ENCODE measurements around the gene PCDHGB3.
"Not testable (repeated sequence)": the region's sequence is repeated elsewhere in the genome, so short reads cannot be mapped to it uniquely, and the experiment has no call there.

Gene PCDHGB3

DNA sequence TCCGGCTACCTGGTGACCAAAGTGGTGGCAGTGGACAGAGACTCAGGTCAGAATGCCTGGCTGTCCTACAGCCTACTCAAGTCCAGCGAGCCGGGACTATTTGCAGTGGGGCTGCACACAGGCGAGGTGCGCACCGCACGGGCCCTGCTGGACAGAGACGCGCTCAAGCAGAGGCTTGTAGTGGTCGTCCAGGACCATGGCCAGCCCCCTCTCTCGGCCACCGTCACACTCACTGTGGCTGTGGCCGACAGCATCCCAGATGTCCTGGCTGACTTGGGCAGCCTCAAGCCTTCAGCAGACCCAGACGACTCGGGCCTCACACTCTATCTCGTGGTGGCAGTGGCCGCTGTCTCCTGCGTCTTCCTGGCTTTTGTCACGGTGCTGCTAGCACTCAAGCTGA, 13.1 kb upstream of the PCDHGB3 start:
- no peak for DNase-seq (ENCODE audit: low read depth, low spot score)

DNA sequence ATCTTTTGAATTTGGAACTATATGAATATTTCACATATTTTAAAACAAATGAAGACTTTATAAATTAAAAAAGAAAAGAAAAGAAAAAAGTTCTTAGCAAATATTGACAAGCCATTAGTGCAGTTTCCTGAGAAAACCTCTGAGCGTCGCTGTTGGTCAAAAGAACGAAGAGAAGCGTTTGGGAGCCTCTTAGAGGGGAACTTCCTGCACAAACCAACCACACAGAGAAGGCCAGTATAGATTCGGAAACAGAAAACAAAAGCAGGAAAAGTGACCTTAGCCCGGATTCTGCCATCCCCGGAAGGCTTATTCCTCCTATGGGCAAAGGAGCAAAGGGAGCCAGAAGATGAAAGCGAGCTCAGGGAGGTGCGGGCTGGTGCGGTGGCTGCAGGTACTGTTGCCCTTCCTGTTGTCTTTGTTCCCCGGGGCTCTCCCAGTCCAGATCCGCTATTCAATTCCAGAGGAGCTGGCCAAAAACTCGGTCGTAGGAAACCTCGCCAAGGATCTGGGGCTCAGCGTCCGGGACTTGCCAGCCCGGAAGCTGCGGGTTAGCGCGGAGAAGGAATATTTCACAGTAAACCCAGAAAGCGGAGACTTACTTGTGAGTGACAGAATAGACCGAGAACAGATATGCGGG, 10.1 kb upstream of the PCDHGB3 start, which contains the start of gene PCDHGB2:
PCDHGB2 (plus strand) TSS at position 205 of the 637 bp plus-strand sequence; CDS start at position 347, 142 bp downstream.
- DNase-seq (ENCODE audit: low read depth, low spot score), result no peak

DNA sequence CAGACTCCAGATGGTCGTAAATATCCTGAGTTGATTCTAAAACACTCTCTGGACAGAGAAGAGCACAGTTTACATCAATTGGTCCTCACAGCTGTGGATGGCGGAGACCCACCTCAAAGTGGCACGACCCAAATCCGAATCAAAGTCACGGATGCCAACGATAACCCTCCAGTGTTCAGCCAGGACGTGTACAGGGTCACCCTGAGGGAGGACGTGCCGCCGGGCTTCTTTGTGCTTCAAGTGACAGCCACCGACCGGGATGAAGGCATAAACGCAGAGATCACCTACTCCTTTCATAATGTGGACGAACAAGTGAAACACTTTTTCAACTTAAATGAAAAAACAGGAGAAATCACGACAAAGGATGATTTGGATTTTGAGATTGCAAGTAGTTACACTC, 9.4 kb upstream of the PCDHGB3 start:
- DNase-seq (ENCODE audit: low read depth, low spot score), result no peak

DNA sequence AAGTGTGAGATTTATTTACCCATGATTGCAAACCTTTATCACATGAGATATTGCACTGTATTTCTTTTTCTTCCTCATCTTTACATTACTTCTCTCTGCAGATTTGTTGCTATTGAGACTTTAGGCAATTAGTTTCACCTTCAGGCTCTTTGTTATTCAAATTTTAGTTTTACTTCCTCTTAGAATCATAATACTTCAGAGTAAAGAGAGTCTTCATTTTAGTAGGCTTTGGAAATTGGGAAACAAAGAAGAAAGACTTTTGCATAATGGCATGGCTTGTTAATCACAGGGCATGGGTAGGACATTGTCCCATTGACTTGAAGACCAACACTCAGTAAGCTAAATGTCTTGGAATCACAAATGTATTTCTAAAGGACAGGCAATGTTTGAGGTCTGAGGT, 7.3 kb upstream of the PCDHGB3 start:
- no peak for DNase-seq (ENCODE audit: low read depth, low spot score)

GRCh38 chr5:141363952-141364660, 5.9 kb upstream of the PCDHGB3 start, which contains the start of gene PCDHGA5:
TSS of gene PCDHGA5 (plus strand) at chr5:141364162. CDS start at chr5:141364331, 169 bp downstream.
- DNase-seq (ENCODE audit: low read depth, low spot score), result no peak

- DNase-seq (ENCODE audit: low read depth, low spot score), result no peak
Measured at GRCh38 chr5:141366016-141366896, 3.8 kb upstream of the PCDHGB3 start.

- no peak for DNase-seq (ENCODE audit: low read depth, low spot score)
Measured at GRCh38 chr5:141371572-141372475, 1.8 kb downstream of the PCDHGB3 start.

GRCh38 chr5:141373673-141374317, 3.8 kb downstream of the PCDHGB3 start, which contains the start of gene PCDHGA6:
TSS of gene PCDHGA6 (plus strand) at chr5:141373891. CDS start at chr5:141374084, 193 bp downstream.
- DNase-seq (ENCODE audit: low read depth, low spot score), result no peak

- DNase-seq (ENCODE audit: low read depth, low spot score), result no peak
Measured at GRCh38 chr5:141374627-141375026, 4.6 kb downstream of the PCDHGB3 start.

DNA sequence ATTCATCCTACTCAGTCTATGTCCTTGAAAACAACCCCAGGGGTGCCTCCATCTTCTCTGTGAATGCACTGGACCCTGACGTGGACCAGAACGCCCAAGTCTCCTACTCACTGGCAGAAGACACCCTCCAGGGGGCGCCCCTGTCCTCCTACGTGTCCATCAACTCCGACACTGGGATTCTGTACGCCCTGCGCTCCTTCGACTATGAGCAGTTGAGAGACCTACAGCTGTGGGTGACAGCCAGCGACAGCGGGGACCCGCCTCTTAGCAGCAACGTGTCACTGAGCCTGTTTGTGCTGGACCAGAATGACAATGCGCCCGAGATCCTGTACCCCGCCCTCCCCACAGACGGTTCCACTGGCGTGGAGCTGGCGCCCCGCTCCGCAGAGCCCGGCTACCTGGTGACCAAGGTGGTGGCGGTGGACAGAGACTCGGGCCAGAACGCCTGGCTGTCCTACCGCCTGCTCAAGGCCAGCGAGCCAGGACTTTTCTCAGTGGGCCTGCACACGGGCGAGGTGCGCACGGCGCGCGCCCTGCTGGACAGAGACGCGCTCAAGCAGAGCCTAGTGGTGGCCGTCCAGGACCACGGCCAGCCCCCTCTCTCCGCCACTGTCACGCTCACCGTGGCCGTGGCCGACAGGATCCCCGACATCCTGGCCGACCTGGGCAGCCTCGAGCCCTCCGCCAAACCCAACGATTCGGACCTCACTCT, 5.6 kb downstream of the PCDHGB3 start:
- DNase-seq (ENCODE audit: low read depth, low spot score), result not testable (repeated sequence)

GRCh38 chr5:141382469-141383294, 12.6 kb downstream of the PCDHGB3 start, which contains the start of gene PCDHGA7:
TSS of gene PCDHGA7 (plus strand) at chr5:141382742. CDS start at chr5:141382900, 158 bp downstream.
- DNase-seq (ENCODE audit: low read depth, low spot score), result no peak

DNA sequence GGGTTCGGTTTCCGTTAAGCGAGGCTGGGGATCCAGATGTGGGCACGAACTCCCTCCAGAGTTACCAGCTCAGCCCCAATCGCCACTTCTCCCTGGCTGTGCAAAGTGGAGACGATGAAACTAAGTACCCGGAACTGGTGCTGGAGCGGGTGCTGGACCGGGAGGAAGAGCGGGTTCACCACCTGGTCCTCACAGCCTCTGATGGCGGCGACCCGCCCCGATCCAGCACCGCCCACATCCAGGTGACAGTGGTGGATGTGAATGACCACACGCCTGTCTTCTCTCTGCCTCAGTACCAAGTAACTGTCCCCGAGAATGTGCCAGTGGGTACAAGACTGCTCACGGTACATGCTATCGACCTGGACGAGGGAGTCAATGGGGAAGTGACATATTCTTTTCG, 13.3 kb downstream of the PCDHGB3 start:
- no peak for DNase-seq (ENCODE audit: low read depth, low spot score)

- DNase-seq (ENCODE audit: low read depth, low spot score), result no peak
Measured at GRCh38 chr5:141384471-141385267, 14.6 kb downstream of the PCDHGB3 start.

DNA sequence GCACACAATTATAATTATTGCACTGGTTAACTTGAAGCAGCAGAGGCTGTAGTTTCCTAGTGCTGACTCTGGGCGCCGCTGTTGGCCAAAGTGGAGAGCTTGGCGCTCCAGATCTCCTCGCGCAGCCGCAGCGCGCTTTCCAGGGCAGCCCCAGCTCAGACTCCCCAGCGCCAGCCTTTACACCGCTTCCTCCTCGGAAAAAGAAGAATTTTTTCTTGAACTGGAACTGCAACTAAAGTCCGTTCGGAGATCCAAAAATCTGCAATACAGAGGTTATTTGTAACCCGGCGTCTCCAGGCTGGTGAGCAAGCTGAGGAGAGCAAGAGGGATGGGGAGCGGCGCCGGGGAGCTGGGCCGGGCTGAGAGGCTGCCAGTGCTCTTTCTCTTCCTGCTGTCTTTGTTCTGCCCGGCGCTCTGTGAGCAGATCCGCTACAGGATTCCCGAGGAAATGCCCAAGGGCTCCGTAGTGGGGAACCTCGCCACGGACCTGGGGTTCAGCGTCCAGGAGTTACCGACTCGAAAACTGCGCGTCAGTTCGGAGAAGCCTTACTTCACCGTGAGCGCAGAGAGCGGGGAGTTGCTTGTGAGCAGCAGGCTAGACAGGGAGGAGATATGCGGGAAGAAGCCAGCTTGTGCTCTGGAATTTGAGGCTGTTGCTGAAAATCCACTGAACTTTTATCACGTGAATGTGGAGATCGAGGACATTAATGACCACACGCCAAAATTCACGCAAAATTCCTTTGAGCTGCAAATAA, 17.7 kb downstream of the PCDHGB3 start, which contains the start of gene PCDHGB4:
PCDHGB4 (plus strand) TSS at position 142 of the 755 bp plus-strand sequence; CDS start at position 329, 187 bp downstream.
- DNase-seq (ENCODE audit: low read depth, low spot score), result not testable (repeated sequence)

DNA sequence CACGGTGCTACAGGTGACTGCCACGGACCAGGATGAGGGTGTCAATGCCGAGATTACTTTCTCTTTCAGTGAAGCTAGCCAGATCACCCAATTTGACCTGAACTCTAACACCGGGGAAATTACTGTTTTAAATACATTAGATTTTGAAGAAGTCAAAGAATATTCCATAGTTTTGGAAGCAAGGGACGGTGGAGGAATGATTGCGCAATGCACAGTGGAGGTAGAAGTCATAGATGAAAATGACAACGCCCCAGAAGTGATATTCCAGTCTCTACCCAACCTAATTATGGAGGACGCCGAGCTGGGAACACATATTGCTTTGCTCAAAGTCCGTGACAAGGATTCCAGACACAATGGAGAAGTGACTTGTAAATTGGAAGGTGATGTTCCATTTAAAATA, 18.6 kb downstream of the PCDHGB3 start:
- DNase-seq (ENCODE audit: low read depth, low spot score), result no peak

- DNase-seq (ENCODE audit: low read depth, low spot score), result no peak
Measured at GRCh38 chr5:141389153-141390042, 19.4 kb downstream of the PCDHGB3 start.

Measured in smooth muscle cell of the brain vasculature (primary cell).